NCI-H774 (cell line): ENCODE data around the gene TRHDE.
A peak's percentile ranks its signal among the peaks of the same experiment; 100 is the strongest.

ENCODE experiments used
- DNase-seq: peaks from one replicate; lab custom pipeline; 2025; lab: John Stamatoyannopoulos, UW

Gene TRHDE

DNA sequence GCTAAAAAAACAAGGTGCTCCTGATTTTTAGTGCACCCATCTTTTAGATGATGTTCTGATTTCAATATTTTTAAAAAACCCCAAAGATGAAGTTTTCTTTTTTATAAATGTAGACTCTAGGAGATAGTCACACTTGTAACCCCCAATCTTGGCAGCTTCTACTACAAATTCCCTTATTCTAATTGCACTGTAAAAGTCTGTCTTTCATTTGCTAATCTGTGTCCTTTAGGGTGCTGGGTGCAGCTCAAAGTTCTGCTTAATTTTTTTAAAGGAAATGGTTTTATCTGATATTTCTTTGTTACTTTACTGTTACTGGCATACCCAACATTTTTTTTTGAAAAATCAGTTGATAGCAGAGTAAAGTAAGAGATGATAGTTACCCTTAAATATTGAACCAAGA, 172.0 kb downstream of the TRHDE start:
- no peak for DNase-seq

DNA sequence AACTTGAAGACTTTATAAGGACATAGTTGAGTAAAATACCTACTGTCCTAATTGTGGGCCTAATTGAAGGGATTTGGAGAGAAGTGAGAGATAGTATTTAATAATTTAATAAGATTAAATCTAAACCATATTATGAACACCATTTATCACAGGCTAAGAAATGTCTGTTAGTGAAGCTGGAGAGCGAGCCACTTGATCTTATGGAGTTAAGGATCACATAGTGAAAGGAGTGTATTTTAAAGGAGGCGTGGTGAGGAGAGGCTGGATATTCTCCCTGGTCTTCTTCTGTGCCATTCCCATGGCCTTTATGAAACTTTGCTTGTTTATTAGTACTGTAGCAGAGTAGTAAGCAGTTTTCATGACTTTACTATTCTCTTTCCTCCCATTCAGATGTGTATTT, 172.4 kb downstream of the TRHDE start:
- DNase-seq, result no peak

DNA sequence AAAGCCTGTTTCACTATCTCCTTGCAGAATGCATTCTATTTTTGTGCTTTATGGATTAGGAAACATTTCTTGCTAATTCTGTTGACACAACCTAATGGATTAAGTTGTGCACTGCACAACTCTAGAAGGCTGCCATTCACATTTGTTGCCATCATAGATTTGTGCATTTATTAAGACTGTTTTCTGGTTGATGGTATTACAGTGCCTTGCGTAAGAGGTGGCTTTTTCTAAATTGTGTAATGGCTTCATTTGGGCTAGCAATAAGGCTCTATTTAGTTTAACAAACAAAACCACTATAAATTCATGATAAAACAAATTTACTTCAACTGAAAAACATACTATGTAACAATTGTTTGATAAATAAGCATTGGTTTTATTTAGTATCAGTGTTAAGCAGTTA, 175.9 kb downstream of the TRHDE start:
- DNase-seq, result no peak

- DNase-seq, result no peak
Observed at GRCh38 chr12:72448805-72449204, 176.6 kb downstream of the TRHDE start.

DNA sequence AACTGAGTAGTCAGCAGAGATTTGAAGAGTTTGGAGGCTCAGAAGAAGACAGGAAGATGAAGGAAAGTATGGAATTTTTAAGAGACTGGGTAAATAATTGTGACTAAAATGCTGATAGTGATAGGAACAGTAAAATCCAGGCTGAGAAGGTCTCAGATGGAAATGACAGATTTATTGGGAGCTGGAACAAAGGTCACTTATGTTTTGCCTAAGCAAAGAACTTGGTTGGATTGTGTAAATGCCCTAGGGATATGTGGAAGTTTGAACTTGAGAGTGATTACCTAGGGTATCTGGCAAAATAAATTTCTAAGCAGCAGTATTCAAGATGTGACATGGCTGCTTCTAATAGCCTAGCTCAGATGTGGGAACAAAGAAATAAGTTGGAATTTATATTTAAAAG, 180.9 kb downstream of the TRHDE start:
- no peak for DNase-seq

DNA sequence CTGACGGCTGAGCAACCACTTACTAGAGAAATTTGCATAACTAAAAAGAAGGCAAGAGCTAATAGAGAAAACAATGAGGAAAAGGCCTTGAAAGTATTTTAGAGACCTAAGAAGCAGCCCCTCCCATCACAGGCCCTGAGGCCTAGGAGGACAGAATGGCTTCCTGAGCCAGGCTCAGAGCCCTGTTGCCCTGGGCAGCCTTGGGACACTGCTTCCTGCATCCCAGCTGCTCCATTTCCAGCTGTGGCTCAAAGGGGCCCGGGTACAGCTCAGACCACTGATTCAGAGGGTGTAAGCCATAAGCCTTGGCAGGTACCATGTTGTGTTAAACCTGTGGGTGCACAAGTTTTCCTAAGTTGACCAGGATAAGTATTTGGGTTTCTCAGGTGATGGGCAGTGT, 181.4 kb downstream of the TRHDE start:
- DNase-seq, result no peak

- no peak for DNase-seq
Observed at GRCh38 chr12:72464471-72464870, 192.3 kb downstream of the TRHDE start.

- no peak for DNase-seq
Observed at GRCh38 chr12:72465155-72465554, 193.0 kb downstream of the TRHDE start.

- no peak for DNase-seq
Observed at GRCh38 chr12:72465940-72466630, 193.9 kb downstream of the TRHDE start.

GRCh38 chr12:72467985-72468384, 195.8 kb downstream of the TRHDE start:
- DNase-seq, result no peak

GRCh38 chr12:72468505-72468904, 196.3 kb downstream of the TRHDE start:
- no peak for DNase-seq

DNA sequence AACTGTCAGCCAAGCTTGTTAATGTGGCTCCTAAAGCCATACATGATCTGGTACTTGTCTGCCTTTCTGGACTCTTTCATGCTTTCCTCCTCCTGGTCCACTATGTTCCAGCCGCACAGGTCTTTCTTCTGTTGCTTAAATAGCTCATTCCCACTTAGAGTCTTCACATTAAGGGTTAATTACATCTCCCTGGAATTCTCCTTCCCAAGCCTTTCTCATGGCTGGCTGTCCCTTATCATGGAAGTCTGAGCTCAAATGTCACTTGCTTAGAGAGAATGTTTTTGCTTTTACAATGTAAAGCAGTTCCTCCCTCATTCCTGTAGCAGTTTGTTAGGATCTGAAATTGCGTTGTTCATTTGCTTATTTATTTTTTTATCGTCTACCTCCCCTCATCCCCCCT, 199.6 kb downstream of the TRHDE start:
- DNase-seq, result no peak

GRCh38 chr12:72472350-72472749, 200.2 kb downstream of the TRHDE start:
- DNase-seq, result peak; percentile 28

- no peak for DNase-seq
Observed at GRCh38 chr12:72476301-72476700, 204.1 kb downstream of the TRHDE start.

GRCh38 chr12:72485017-72485701, 213.0 kb downstream of the TRHDE start:
- no peak for DNase-seq

DNA sequence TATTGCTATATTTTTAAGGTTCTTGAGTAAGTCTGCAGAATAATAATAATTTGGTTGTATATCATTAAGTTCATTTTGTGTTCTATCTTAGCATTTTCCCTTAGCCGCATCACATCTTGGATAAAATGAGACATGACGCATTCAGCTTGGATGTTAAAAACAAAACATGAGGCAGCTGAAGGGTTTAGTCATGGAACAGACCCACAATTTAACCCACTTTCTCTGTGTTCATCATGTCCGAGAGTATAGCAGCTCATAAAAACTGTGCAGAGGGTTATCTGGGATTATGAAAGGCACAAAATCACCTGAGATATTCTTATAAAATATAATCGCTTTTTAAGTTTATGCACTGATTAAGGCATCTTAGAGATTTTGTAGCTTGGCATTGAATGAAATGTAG, 219.3 kb downstream of the TRHDE start:
- no peak for DNase-seq

- DNase-seq, result no peak
Observed at GRCh38 chr12:72493407-72493806, 221.2 kb downstream of the TRHDE start.

- no peak for DNase-seq
Observed at GRCh38 chr12:72498354-72498753, 226.2 kb downstream of the TRHDE start.

GRCh38 chr12:72499244-72499643, 227.1 kb downstream of the TRHDE start:
- DNase-seq, result no peak

DNA sequence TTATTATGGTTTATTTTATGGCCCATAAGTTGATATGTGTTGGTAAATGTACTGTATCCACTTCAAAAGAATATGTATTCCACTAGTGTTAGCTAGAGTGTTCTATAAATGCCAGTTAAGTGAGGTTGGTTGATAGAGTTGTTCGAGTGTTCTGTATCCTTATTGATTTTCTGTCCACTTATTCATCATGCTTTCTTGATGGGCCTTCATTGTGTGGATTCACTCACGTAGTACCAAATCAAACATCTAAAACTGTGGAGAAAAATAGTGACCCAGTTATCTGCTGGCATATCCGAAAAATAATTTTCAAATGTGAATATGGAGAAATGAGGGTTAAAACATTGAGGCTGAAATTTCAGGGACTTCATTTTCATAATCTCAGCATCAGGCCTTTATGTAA, 230.4 kb downstream of the TRHDE start:
- DNase-seq, result no peak

- no peak for DNase-seq
Observed at GRCh38 chr12:72505227-72505626, 233.1 kb downstream of the TRHDE start.

GRCh38 chr12:72509891-72510290, 237.7 kb downstream of the TRHDE start:
- no peak for DNase-seq

GRCh38 chr12:72510772-72511171, 238.6 kb downstream of the TRHDE start:
- no peak for DNase-seq

GRCh38 chr12:72511498-72511897, 239.3 kb downstream of the TRHDE start:
- DNase-seq, result no peak
